ENCODE measurements around the gene ARID4A.

The ARID4A gene

GRCh38 chr14:58272588-58273372 is 25.6 kb upstream of the ARID4A start:
- peaks cover 70% of the 10 kb centered on the region for H3K36me3 ChIP-seq
- H3K4me3 ChIP-seq (ENCODE audit: low read depth, low read length) = no peak overlapping the region
- H3K4me1 ChIP-seq = no peaks in the 10 kb centered on the region
- TF ChIP-seq CTCF (IDR thresholded peaks at IDR 0.05; ENCODE audit: low read depth, low read length) = peak; percentile 40
- H3K27me3 ChIP-seq = no peaks in the 10 kb centered on the region
- DNase-seq = no peak
- no peaks in the 10 kb centered on the region for H3K9me3 ChIP-seq

GRCh38 chr14:58274881-58275280 is 23.5 kb upstream of the ARID4A start:
- no peaks in the 10 kb centered on the region for H3K27me3 ChIP-seq
- peaks cover 64% of the 10 kb centered on the region for H3K36me3 ChIP-seq
- no peaks in the 10 kb centered on the region for H3K4me1 ChIP-seq
- no peaks in the 10 kb centered on the region for H3K9me3 ChIP-seq
- no peak overlapping the region for H3K4me3 ChIP-seq (ENCODE audit: low read depth, low read length)
- no peak for DNase-seq
- no peak for TF ChIP-seq CTCF (IDR thresholded peaks at IDR 0.05; ENCODE audit: low read depth, low read length)

DNA sequence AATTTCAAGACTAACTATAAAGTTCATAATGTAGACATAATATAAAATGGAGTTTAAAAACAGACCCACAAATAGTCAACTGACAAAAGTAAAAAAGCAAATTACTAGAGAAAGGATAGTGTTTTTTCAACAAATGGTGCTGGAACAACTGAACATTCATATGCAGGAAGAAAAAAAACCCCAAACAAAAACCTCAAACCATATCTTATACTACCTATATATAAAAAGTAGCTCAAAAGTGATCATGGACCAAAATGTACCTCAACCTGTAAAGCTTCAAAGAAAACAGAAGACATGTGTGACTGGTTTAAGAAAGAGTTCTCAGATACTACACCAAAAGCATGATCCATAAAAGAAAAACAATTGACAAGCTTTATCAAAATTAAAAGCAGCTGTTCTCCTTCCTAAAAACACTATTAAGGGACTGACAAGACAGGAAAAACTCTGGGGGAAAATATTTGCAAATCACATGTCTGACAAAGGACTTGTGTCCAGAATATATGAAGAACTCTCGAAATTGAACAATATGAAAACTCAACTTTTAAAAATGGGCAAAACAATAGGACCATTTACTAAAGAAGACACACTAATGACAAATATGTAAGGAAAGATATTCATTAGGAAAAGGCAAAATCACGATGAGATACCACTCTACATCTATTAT is 22.7 kb upstream of the ARID4A start:
- Histone ChIP-seq H3K4me1 (no peaks in the 10 kb centered on the region), H3K36me3 (peaks cover 57% of the 10 kb centered on the region), H3K27me3 (no peaks in the 10 kb centered on the region), H3K9me3 (no peaks in the 10 kb centered on the region), H3K4me3 (ENCODE audit: low read depth, low read length) (no peak overlapping the region)
- TF ChIP-seq CTCF (IDR thresholded peaks at IDR 0.05; ENCODE audit: low read depth, low read length) = no peak
- no peak for DNase-seq

- H3K27me3 ChIP-seq = no peaks in the 10 kb centered on the region
- no peaks in the 10 kb centered on the region for H3K9me3 ChIP-seq
- peaks cover 4% of the 10 kb centered on the region for H3K4me1 ChIP-seq
- peaks cover 54% of the 10 kb centered on the region for H3K36me3 ChIP-seq
- TF ChIP-seq CTCF (IDR thresholded peaks at IDR 0.05; ENCODE audit: low read depth, low read length) = no peak
- DNase-seq = no peak
- H3K4me3 ChIP-seq (ENCODE audit: low read depth, low read length) = no peak overlapping the region
Observed at GRCh38 chr14:58276208-58276607, 22.1 kb upstream of the ARID4A start.

DNA sequence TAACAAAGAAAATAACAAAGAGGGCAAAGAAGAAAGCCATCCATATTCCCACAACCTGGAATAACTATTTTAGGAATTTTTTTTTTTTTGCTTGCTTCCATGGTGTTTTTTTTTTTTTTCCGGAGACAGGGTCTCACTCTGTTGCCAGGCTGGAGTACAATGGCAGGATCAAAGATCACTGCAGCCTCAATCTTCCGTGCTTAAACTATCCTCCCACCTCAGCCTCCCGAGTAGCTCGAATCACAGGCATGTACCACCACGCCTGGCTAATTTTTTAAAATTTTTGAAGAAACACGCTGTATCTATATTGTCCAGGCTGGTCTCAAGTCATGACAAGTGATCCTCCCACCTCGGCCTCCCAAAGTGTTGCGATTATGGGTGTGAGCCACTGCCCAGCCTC is 20.2 kb upstream of the ARID4A start:
- H3K4me3 ChIP-seq (ENCODE audit: low read depth, low read length) = no peak overlapping the region
- no peaks in the 10 kb centered on the region for H3K9me3 ChIP-seq
- TF ChIP-seq CTCF (IDR thresholded peaks at IDR 0.05; ENCODE audit: low read depth, low read length) = no peak
- no peaks in the 10 kb centered on the region for H3K27me3 ChIP-seq
- DNase-seq = no peak
- H3K36me3 ChIP-seq = peaks cover 40% of the 10 kb centered on the region
- peaks cover 8% of the 10 kb centered on the region for H3K4me1 ChIP-seq

Measured in BE2C (cell line).